Breast epithelium (tissue), 3 donors: ENCODE measurements around the gene IDH3B.

Source experiments
- POLR2A ChIP-seq: fragments of 450-650 bp; IDR thresholded peaks from one replicate; pipeline ENCODE4 v1.6.1; 2016; ENCODE audit warnings: antibody characterized with exemption, mild to moderate bottlenecking, moderate library complexity
- POLR2AphosphoS5 ChIP-seq, 3 donors: sonication (generic); formaldehyde crosslinking; IDR thresholded peaks; one replicate each; pipeline ENCODE4 v1.6.1; 2017; ENCODE audit warnings: antibody characterized with exemption in 3 of 3
- TF ChIP-seq, protein P1 (sequence below), 3 donors: fragments of 450-650 bp; IDR thresholded peaks; one replicate each; pipeline ENCODE4 v1.5.1; 2016 to 2017; ENCODE audit warnings: antibody characterized with exemption in 3 of 3, mild to moderate bottlenecking in 3 of 3, moderate library complexity in 3 of 3

DNA sequence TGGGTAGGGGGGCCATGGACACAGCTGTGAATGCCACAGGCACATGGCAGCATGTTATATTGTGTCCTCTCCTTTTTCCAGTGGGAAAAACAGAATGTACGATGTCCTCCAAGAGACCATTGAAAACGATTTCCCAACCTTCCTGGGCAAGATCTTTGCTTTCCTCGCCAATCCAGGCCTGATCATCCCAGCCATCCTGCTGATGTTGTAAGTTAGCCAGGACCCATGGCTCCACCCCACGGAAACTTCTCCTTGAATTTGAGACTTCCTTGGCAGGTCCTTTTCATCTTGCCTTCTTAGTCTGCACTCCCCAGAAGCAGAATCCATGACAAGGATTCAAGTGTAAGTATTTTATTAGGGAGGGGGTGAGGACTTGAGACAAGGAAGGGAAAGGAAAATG lies 39.8 kb downstream of the IDH3B start:
- TF ChIP-seq, protein P1, sequence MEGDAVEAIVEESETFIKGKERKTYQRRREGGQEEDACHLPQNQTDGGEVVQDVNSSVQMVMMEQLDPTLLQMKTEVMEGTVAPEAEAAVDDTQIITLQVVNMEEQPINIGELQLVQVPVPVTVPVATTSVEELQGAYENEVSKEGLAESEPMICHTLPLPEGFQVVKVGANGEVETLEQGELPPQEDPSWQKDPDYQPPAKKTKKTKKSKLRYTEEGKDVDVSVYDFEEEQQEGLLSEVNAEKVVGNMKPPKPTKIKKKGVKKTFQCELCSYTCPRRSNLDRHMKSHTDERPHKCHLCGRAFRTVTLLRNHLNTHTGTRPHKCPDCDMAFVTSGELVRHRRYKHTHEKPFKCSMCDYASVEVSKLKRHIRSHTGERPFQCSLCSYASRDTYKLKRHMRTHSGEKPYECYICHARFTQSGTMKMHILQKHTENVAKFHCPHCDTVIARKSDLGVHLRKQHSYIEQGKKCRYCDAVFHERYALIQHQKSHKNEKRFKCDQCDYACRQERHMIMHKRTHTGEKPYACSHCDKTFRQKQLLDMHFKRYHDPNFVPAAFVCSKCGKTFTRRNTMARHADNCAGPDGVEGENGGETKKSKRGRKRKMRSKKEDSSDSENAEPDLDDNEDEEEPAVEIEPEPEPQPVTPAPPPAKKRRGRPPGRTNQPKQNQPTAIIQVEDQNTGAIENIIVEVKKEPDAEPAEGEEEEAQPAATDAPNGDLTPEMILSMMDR (IDR thresholded peaks at IDR 0.05), result no peak
- TF ChIP-seq POLR2A (no peak), POLR2AphosphoS5 (IDR thresholded peaks at IDR 0.05) (peak in 2 of 3 donors; percentile 20 to 55)
